CD4-positive, alpha-beta T cell treated with Interleukin-17A for 1 hour (primary cell): ENCODE measurements around the gene CLCNKB.
"Not testable (repeated sequence)": the region's sequence is repeated elsewhere in the genome, so short reads cannot be mapped to it uniquely, and the experiment has no call there.

Experiments
- DNase-seq: peaks from one replicate; pipeline ENCODE4 v3.0.0-alpha.2; 2020

The CLCNKB gene

DNA sequence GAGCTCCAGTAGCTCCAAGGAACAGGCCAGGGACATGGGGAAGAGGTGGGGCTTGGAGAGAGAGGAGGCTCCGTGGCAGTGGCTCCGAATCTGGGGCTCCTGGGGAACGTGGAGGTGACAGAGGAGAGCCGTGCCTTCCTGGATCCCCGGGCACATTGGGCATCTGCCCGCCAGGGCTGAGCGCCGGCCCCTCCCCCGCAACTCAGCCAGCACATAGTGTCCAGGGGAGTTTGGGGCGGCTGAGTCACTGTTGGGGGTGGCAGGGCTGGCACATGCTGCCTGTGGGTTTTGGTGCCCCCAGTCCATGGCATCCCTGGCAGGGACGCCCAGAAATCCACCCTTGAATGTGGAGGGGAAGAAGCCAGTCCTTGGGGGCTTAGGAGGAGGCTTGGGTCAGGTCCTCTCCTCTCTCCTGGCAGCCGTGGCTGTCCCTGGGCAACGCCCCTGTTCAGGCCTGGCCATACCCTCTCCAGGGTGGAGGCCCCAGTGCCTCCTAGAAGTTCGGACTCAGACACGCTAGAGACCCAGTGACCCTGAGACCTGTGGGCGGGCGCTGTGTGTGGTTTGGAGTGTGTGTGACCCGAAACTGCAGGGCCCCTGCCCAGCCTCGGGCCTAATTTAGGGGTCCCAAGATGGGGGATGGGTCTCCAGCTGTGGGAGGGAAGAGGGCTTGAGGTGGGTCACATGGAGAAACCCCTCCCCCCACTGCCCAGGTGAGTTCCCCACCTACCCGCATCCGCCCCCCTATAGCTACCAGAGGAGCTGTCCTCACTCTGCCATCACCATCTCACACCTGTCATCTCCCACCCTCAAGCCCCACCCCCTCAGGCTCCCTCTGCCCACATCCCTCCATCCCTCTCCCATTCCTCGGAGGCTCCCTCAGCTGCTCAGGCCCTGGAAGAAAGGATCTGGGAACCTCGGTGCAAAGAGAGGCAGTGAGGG is 27.4 kb upstream of the CLCNKB start:
- no peak for DNase-seq

DNA sequence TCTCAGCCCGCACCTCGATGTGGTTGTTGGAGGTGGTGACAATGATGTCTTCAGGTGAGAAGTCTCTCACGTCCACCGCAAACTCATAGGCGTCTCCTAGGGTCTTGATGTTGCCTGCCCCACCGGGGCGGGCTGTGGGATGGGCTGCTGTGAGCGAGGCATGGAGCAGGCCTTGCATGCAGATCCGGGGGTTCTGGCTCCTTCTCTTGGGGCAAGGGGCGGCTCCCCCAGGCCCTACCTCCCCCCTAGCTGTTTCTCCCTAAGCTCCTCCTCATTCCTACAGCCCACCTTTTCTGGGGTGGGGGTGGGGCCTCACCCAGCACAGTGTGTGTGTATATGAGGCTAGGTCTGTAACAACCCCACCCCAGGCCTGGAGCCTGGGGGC is 26.5 kb upstream of the CLCNKB start:
- DNase-seq: no peak

DNA sequence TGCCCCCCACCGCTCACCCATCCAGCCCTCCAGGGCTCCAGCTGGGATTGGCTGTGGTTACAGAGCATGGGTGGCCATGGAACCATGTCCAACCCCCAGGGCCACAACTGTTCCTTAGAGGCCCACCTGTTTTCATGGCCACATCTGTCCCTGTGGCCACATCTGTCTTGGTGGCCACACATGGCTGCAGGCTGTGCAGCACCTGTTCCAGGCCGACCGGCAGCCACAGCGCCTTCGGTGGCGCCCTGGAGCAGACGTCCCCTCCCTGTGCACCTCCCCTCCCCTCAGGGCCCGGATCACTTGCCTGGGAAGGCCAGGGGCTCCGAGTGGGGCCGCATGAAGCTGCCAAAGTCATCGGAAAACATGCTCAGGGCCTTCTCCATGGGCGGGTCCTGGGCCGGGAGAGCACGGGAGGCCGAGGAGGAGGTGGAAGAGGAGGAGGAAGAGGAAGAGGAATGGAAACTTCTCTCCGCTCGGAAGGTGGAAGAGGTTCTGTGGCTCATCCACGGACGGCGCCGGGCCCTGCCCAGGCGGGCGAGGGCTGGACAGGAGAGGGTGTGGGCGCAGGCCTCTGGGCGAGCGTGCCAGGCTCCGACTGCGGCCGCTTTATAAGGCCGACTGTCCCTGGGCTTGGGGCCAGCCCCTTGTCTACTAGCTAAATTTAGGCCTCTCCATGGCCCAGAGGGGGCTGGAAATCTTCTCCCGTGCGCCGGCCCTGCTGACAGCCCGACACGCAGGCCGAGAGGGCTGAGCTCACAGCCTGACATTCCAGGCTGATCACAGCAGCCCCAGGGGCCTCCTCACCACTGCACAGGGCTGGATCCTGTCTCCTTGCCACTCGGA is 25.9 kb upstream of the CLCNKB start, which contains the start of gene HSPB7:
Gene HSPB7, minus strand, starts transcription at position 583 of the 843 bp plus-strand sequence. Its CDS starts 80 bp downstream, at position 503.
- DNase-seq: no peak

GRCh38 chr1:16018308-16018707 is 25.3 kb upstream of the CLCNKB start:
- no peak for DNase-seq

DNA sequence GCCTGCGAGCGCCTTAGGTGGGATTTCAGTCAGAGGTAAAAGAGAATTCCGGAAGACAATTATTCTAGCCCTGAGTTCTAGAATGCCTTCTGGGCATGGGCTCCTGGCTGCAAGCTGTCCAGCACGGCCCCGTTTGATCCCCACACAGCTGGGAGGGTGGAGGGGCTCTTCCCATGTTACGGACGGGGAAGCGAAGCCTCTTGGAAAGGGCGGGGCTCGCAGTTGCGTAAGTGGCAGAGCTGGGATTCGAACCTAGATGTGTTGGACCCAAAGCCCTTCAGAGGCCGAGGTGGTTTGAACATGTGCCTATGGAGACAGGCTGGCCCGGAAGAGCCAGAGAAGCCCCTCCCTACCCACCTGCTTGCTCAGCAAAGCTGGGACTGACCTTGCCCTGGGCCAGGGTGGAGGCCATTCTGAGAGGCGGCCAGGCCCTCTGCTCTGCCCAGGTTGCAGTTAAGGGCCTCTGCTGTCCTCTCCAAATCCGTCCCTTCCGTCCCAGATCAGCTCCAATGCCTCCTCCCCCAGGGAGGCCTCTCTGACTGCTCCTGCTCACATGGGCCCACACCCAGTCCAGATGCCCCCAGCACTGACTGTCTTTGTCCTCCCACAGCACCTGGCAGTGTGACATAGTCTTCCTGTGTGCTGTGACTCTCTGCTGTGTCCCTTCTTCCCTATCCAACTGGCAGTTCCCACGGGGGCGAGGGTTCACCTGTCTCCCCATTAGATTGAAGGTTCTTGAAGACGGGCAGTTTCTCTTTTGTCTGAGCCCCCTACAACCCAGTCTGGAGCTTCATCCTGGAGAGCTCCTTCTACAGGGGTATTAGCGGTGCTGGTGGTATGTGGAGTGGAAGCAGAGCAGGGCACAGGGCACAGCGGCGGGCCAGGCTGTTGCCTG is 24.6 kb upstream of the CLCNKB start:
- no peak for DNase-seq

DNA sequence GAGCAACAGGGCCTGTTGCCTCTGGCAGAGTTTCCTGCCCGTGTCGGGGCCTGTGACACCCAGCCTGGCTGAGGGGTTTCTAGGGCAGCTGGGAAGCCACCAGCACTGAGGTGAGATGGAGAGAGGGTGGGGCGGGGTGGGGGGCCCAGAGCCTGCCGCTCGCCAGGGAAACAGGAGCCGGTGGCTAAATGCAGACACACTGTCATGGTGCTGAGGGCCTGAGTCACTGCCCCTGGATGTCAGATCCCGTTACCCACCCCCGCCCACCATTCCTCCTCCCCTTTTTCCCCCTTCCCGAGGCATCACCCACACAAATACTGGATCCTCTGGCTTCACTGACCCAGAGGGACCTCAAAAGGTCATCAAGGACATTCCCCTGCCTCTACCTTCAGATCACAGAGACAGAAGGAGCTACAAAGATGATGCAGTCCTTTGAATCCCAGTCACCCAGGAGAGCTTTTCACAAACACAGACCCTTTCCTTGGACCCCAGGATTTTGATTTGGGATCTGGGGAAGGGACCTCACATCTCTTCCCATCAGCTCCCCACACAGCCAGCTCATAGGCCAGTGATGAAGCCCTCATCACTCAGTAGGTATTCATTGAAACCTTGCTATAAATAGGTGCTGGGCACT is 23.8 kb upstream of the CLCNKB start:
- DNase-seq: no peak

DNA sequence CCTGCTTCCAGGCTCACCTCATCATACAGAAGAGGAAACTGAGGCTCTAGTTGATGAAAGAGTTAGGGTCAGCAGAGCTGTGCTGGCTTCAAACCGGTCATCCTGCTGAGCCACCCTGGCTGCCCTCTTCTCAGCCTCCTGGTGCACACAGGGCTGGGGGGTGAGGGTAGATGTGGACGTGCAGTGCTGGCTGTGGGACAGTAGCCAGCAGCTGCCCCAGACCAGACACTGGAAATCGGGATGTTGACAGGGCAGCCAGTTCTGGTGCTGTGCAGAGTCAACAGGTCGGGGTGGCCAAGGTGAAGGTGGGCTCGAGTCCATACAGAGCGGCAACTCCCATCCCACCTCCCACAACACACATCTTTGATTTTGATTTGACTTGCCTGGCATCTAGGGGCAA is 23.3 kb upstream of the CLCNKB start:
- DNase-seq: no peak

DNA sequence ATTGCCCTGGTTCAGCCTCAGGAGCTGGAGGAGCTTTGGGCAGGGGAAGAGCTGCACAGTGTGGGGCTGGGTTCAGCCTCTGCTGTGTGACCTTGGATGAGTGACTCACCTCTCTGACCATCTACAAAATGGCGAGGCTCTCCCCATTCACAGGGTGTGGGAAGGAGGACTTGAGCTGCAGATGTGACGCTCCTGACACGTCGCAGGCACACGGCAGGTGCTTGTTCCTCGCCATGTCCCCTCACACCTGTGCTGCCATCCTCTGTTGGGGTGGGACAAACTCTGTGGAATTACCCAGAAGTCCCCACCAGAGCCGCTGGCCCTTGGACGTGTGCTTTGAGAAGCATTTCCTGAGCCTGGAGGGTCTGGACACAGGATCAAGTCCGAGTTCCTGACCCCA is 22.7 kb upstream of the CLCNKB start:
- DNase-seq: not testable (repeated sequence)

DNA sequence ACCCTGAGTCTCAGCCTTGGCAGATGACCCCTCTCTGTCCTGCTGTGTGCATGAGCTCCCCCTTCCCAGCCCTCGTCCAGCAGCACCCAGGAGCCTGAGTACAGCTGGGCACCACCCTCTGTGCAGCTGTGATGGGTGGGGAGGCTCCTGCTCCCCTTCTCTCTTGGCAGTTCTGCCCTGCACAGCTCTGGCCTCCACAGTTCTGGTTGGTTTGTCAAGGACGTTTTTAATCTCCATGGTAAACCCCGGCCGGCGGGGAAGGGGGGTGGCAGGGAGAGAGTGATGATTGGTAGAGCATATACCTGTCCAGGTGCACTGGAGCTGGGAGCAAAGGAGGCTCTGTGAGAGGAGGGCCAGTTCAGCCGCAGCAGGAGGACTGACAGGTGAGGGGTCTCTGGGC is 21.9 kb upstream of the CLCNKB start, which contains the start of gene CLCNKA:
Gene CLCNKA, plus strand, starts transcription at position 356 of the 400 bp plus-strand sequence. CDS start 584 bp downstream, outside the sequence.
- DNase-seq: no peak

DNA sequence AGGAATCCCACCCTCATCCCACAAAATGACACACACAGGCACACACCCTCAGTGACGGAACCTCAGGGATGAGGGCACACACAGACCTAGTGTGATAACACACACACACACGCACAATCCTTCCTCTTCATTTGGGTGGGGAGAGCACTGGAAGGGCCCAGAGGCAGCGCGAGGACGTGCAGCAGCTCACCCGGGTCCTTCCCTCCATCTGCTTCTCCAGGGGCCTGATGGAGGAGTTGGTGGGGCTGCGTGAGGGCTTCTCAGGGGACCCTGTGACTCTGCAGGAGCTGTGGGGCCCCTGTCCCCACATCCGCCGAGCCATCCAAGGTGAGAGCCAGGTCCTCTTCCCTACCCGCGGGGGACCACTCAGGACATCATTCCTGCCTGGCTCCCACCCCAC is 21.2 kb upstream of the CLCNKB start:
- no peak for DNase-seq

DNA sequence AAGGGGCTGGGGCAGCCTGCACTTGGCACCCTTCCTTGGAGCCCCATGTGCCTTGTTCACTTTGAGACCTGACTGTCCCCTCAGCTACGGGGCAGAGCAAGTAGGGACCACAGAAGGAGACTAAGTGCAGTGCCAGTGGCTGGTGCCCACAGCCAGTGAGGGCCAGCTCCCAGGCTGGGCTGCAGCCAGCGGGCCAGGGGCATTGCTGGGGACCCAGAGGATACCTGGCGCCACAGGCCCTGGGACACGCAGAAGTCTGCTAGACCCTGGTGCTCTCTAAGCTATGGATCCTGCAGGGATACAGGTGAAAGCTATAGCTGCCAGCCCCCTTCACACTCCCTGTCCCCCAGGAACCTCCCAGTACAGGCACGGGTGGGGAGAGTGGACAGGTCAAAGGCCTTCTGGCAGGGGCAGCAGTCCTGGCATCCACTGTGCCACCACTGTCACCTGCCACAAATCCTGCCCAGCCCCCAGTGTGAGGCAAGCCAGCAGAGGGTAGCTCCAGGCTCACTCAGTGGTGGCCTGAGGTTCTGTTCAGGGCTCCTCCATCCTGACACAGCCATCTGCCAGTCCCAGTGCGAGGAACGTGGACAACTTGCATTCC is 20.4 kb upstream of the CLCNKB start:
- no peak for DNase-seq

GRCh38 chr1:16026302-16026701 is 17.3 kb upstream of the CLCNKB start:
- DNase-seq: not testable (repeated sequence)

DNA sequence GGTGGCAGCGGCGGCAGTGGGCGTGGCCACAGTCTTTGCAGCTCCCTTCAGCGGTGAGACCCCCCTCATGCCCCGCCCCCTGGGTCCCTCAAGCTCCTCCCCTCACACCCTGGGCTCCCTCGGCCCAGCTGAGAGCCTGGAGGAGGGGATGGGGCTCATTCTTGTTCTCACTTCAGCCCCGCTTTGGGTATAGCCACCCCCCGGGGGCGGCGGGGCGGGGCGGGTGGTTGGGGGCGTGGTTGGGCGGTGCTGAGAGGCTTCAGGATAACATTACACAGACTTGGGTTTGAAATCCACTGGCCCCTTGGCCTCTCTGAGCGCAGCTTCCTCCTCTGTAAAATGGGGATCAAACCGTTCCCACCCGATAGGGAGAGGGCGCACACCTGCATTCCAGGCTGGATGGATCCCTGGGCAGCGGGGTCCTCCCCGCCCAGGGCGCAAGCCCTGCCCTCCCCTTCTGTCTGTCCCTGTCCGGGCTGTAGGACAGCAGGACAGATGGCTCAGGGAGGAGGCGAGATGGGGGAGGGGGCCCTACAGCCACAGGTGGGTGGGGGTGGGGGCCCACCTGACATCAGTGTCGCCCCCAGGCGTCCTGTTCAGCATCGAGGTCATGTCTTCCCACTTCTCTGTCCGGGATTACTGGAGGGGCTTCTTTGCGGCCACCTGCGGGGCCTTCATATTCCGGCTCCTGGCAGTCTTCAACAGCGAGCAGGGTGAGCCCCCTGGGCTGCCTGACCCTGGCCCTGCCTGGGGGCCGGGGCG is 16.7 kb upstream of the CLCNKB start:
- DNase-seq: peak; percentile 27

DNA sequence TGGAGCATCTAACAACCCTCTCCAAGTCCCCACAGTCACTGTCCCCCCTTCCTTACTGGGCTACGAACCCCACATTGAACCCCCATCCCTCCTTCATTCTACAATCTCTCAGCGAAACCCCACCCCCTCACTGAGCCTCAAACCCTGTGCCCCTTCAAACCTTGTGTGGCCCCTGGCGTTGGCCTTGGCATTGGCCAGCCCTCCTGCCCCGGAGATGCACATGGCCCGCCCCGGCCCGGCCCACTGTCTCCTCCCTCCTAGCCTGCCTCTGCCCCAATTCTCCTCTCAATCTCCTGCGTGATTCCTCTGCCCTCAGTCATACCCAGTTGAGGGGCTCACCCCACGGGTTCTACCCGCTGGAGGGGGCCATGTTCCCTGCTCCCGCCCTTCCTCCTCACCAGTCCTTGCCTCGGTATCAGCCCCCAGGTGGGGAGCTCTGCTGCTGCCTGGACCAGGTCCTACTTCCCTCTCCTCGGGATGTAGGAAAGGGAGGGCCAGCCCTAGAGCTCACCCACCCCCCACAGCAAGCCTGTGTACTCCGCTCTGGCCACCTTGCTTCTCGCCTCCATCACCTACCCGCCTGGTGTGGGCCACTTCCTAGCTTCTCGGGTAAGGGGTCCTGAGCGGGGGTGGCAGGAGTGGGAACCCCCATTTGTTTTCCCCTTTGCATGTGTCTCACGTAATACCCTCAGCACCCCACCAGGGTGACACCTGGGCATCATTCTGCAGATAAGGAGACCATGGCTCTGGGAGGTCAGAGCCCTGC is 15.2 kb upstream of the CLCNKB start:
- DNase-seq: no peak

GRCh38 chr1:16029003-16029268 is 14.6 kb upstream of the CLCNKB start:
- not testable (repeated sequence) for DNase-seq

GRCh38 chr1:16029288-16029687 is 14.3 kb upstream of the CLCNKB start:
- DNase-seq: no peak

- DNase-seq: no peak
Observed at GRCh38 chr1:16031551-16031950, 12.0 kb upstream of the CLCNKB start.

GRCh38 chr1:16032388-16033102 is 11.0 kb upstream of the CLCNKB start:
- peak; percentile 41 for DNase-seq

GRCh38 chr1:16033103-16033632 is 10.4 kb upstream of the CLCNKB start:
- not testable (repeated sequence) for DNase-seq
